ENCODE results near the gene CCDC157.

Gene CCDC157

GRCh38 chr22:30312053-30312452, 44.8 kb upstream of the CCDC157 start:
- Histone ChIP-seq H3K79me2 (ENCODE audit: insufficient read depth, low read length) (peaks cover 97% of the 10 kb centered on the region), H3K4me1 (ENCODE audit: insufficient read depth, low read length, poor library complexity, severe bottlenecking) (peaks cover 85% of the 10 kb centered on the region), H3K4me2 (ENCODE audit: low read depth, low read length, poor library complexity, severe bottlenecking) (peak overlapping the region; percentile 55), H3K9me2 (replicated peaks; ENCODE audit: low read depth, low read length) (no peaks in the 10 kb centered on the region), H2AFZ (ENCODE audit: low read length) (no peak overlapping the region), H3K4me3 (ENCODE audit: low read length, poor library complexity, severe bottlenecking) (no peak overlapping the region), H3K27me3 (ENCODE audit: insufficient read depth, low read length, poor library complexity, severe bottlenecking) (no peaks in the 10 kb centered on the region), H3F3A (ENCODE audit: low read depth) (0 out of 2 replicates have a peak, but pooled peaks cover 6% of the 10 kb centered on the region), H4K20me1 (ENCODE audit: insufficient read depth, low read length, poor library complexity, severe bottlenecking) (peaks cover 3% of the 10 kb centered on the region), H3K36me3 (ENCODE audit: insufficient read depth, low read length) (no peaks in the 10 kb centered on the region; the same call in 1 of the 2 replicates), H3K9ac (ENCODE audit: low read depth, low read length, poor library complexity, severe bottlenecking) (peak overlapping the region; percentile 95), H3K9me3 (ENCODE audit: insufficient read depth, low read depth, low read length) (no peaks in the 10 kb centered on the region)
- TF ChIP-seq CTCF (conservative IDR thresholded peaks at IDR 0.05; ENCODE audit: low read length), result no peak
- no peak for TF ChIP-seq EZH2phosphoT487 (IDR thresholded peaks at IDR 0.05; ENCODE audit: borderline replicate concordance)

GRCh38 chr22:30313527-30314363, 43.1 kb upstream of the CCDC157 start:
- no peaks in the 10 kb centered on the region for H3K9me2 ChIP-seq (replicated peaks; ENCODE audit: low read depth, low read length)
- no peaks in the 10 kb centered on the region for H3K9me3 ChIP-seq (ENCODE audit: insufficient read depth, low read depth, low read length)
- no peak overlapping the region for H2AFZ ChIP-seq (ENCODE audit: low read length)
- H3K79me2 ChIP-seq (ENCODE audit: insufficient read depth, low read length), result peaks cover 98% of the 10 kb centered on the region
- no peak for TF ChIP-seq EZH2phosphoT487 (IDR thresholded peaks at IDR 0.05; ENCODE audit: borderline replicate concordance)
- no peak for TF ChIP-seq CTCF (conservative IDR thresholded peaks at IDR 0.05; ENCODE audit: low read length)
- H3K36me3 ChIP-seq (ENCODE audit: insufficient read depth, low read length), result no peaks in the 10 kb centered on the region; the same call in 1 of the 2 replicates
- H4K20me1 ChIP-seq (ENCODE audit: insufficient read depth, low read length, poor library complexity, severe bottlenecking), result peaks cover 3% of the 10 kb centered on the region
- no peak overlapping the region for H3K4me3 ChIP-seq (ENCODE audit: low read length, poor library complexity, severe bottlenecking)
- no peak overlapping the region for H3K4me2 ChIP-seq (ENCODE audit: low read depth, low read length, poor library complexity, severe bottlenecking)
- peaks cover 80% of the 10 kb centered on the region for H3K4me1 ChIP-seq (ENCODE audit: insufficient read depth, low read length, poor library complexity, severe bottlenecking)
- no peaks in the 10 kb centered on the region for H3F3A ChIP-seq (ENCODE audit: low read depth)
- no peaks in the 10 kb centered on the region for H3K27me3 ChIP-seq (ENCODE audit: insufficient read depth, low read length, poor library complexity, severe bottlenecking)
- no peak overlapping the region for H3K9ac ChIP-seq (ENCODE audit: low read depth, low read length, poor library complexity, severe bottlenecking)

- Histone ChIP-seq H3F3A (ENCODE audit: low read depth) (no peaks in the 10 kb centered on the region), H3K79me2 (ENCODE audit: insufficient read depth, low read length) (peaks cover 98% of the 10 kb centered on the region), H3K4me3 (ENCODE audit: low read length, poor library complexity, severe bottlenecking) (no peak overlapping the region), H3K27me3 (ENCODE audit: insufficient read depth, low read length, poor library complexity, severe bottlenecking) (no peaks in the 10 kb centered on the region), H4K20me1 (ENCODE audit: insufficient read depth, low read length, poor library complexity, severe bottlenecking) (peaks cover 3% of the 10 kb centered on the region), H3K9me2 (replicated peaks; ENCODE audit: low read depth, low read length) (no peaks in the 10 kb centered on the region), H2AFZ (ENCODE audit: low read length) (no peak overlapping the region), H3K9ac (ENCODE audit: low read depth, low read length, poor library complexity, severe bottlenecking) (peak overlapping the region; percentile 20), H3K36me3 (ENCODE audit: insufficient read depth, low read length) (no peaks in the 10 kb centered on the region; the same call in 1 of the 2 replicates), H3K9me3 (ENCODE audit: insufficient read depth, low read depth, low read length) (no peaks in the 10 kb centered on the region), H3K4me2 (ENCODE audit: low read depth, low read length, poor library complexity, severe bottlenecking) (peak overlapping the region; percentile 66), H3K4me1 (ENCODE audit: insufficient read depth, low read length, poor library complexity, severe bottlenecking) (peaks cover 80% of the 10 kb centered on the region)
- TF ChIP-seq CTCF (conservative IDR thresholded peaks at IDR 0.05; ENCODE audit: low read length) (no peak), EZH2phosphoT487 (IDR thresholded peaks at IDR 0.05; ENCODE audit: borderline replicate concordance) (no peak)
Observed at GRCh38 chr22:30314915-30315314, 41.9 kb upstream of the CCDC157 start.

Measured in Loucy (cell line).